Suppressor macrophage treated with lipopolysaccharide for 1 hour (primary cell): ENCODE data around the gene TATDN3.
A peak's percentile ranks its signal among the peaks of the same experiment; 100 is the strongest.
"Not testable (repeated sequence)": the region's sequence is repeated elsewhere in the genome, so short reads cannot be mapped to it uniquely, and the experiment has no call there.

Experiments used
- DNase-seq, 3 donors: peaks; one replicate each; pipeline ENCODE4 v3.0.0-alpha.2; 2020 to 2022

Gene TATDN3

GRCh38 chr1:212833211-212834207 lies 41.8 kb downstream of the TATDN3 start:
- DNase-seq, result not testable (repeated sequence)

GRCh38 chr1:212838145-212838544 lies 46.5 kb downstream of the TATDN3 start:
- no peak for DNase-seq

- not testable (repeated sequence) for DNase-seq
Observed at GRCh38 chr1:212844521-212844920, 52.8 kb downstream of the TATDN3 start.

- DNase-seq, result no peak
Observed at GRCh38 chr1:212847549-212847948, 55.9 kb downstream of the TATDN3 start, which contains the start of gene SPATA45. Gene SPATA45 (minus strand): TSS chr1:212847649. CDS start chr1:212836149, 11,500 bp downstream.

GRCh38 chr1:212852105-212852688 lies 60.5 kb downstream of the TATDN3 start:
- no peak for DNase-seq

GRCh38 chr1:212853658-212854057 lies 62.0 kb downstream of the TATDN3 start:
- no peak for DNase-seq

- DNase-seq, result no peak
Observed at GRCh38 chr1:212856755-212857154, 65.1 kb downstream of the TATDN3 start.

GRCh38 chr1:212857992-212858460 lies 66.3 kb downstream of the TATDN3 start, which contains the start of gene FLVCR1:
Gene FLVCR1 (plus strand): TSS chr1:212858275. CDS start chr1:212858453, 178 bp downstream.
- DNase-seq, result peak; percentile 96 to 98 (median 98)

- peak; percentile 19 to 33 (median 28) for DNase-seq
Observed at GRCh38 chr1:212858461-212859265, 67.0 kb downstream of the TATDN3 start.

- DNase-seq, result no peak
Observed at GRCh38 chr1:212860713-212861581, 69.3 kb downstream of the TATDN3 start.

- DNase-seq, result peak in 2 of 3 donors; percentile 22 to 23
Observed at GRCh38 chr1:212862111-212862690, 70.5 kb downstream of the TATDN3 start.

GRCh38 chr1:212863345-212863744 lies 71.7 kb downstream of the TATDN3 start:
- not testable (repeated sequence) for DNase-seq

GRCh38 chr1:212864201-212864600 lies 72.5 kb downstream of the TATDN3 start:
- DNase-seq, result no peak
